T-cell (primary cell): ENCODE data around the gene FGFR4. TPM values are rescaled to one million over a fixed set of nuclear protein-coding genes. Genes with fewer than 3 reads are reported as not detected.
A peak's percentile ranks its signal among the peaks of the same experiment; 100 is the strongest.

Experiments used
- ATAC-seq, 4 experiments: fragments of 200-7000 bp in 3 of 4; fragments of 150-1000 bp in 1 of 4; cut with Tn5 transposase; replicated peaks in 1 of 4; 1 replicate in 3 of 4; 2 replicates in 1 of 4; pipeline ENCODE4 v1.10.0; 2021; ENCODE audit warnings: moderate library complexity in 3 of 4, mild to moderate bottlenecking in 2 of 4, moderate number of reproducible peaks in 1 of 4
- CTCF ChIA-PET, 2 donors: fragments of 300-600 bp; sonication (Branson Sonifier 250); formaldehyde crosslinking; loops; one replicate each; lab custom pipeline; 2022; ENCODE audit warnings: antibody characterized with exemption in 2 of 2; lab: Charles Lee
- POLR2A ChIA-PET, 2 donors: fragments of 300-600 bp; sonication (Branson Sonifier 250); formaldehyde crosslinking; loops; one replicate each; lab custom pipeline; 2022; ENCODE audit warnings: antibody characterized with exemption in 2 of 2; lab: Charles Lee
- DNase-seq, 35 experiments: peaks; one replicate each; pipeline versions ENCODE4 v3.0.0 to v3.0.0-alpha.2; 2013 to 2023
- H3K27ac ChIP-seq: one replicate; pipeline ENCODE4 v1.5.1; 2013; ENCODE audit warnings: low read length
- H3K27me3 ChIP-seq, 2 experiments: replicated peaks in 1 of 2; 1 replicate in 1 of 2; 2 replicates in 1 of 2; pipeline versions ENCODE4 v1.6.1 to v1.7.0; 2013; ENCODE audit warnings: low read length in 1 of 2, mixed read lengths in 1 of 2; ENCODE audit not compliant: control insufficient read depth in 2 of 2, insufficient read depth in 2 of 2; ENCODE audit errors: extremely low read depth in 1 of 2
- H3K36me3 ChIP-seq, 2 donors: 1 replicate in 1 of 2; 2 replicates in 1 of 2; pipeline versions ENCODE4 v1.6.1 to v1.7.0; 2013; ENCODE audit warnings: low read length in 1 of 2; ENCODE audit not compliant: control insufficient read depth in 2 of 2, insufficient read depth in 1 of 2; ENCODE audit errors: extremely low read depth in 1 of 2
- H3K4me1 ChIP-seq, 2 experiments: 1 replicate in 1 of 2; 2 replicates in 1 of 2; pipeline versions ENCODE4 v1.6.1 to v1.7.0; 2013; ENCODE audit warnings: low read length in 2 of 2, mixed read lengths in 1 of 2; ENCODE audit not compliant: insufficient read depth in 2 of 2, control insufficient read depth in 1 of 2; ENCODE audit errors: extremely low read depth in 1 of 2
- H3K4me3 ChIP-seq, 2 donors: 1 replicate in 1 of 2; 2 replicates in 1 of 2; pipeline versions ENCODE4 v1.5.1 to v1.7.0; 2013; ENCODE audit warnings: mild to moderate bottlenecking in 2 of 2, low read length in 1 of 2, moderate library complexity in 1 of 2; ENCODE audit not compliant: control insufficient read depth in 1 of 2; ENCODE audit errors: extremely low read depth in 1 of 2
- H3K9me3 ChIP-seq: 2 replicates; pipeline ENCODE4 v1.7.0; 2013
- H3K27ac Mint-ChIP-seq, 2 donors: one replicate each; pipeline ENCODE4 v1.8.0; 2020 to 2021; ENCODE audit warnings: mild to moderate bottlenecking in 2 of 2, mixed read lengths in 2 of 2
- H3K27me3 Mint-ChIP-seq, 2 donors: one replicate each; pipeline ENCODE4 v1.8.0; 2021 to 2022; ENCODE audit warnings: mixed read lengths in 2 of 2
- H3K36me3 Mint-ChIP-seq: one replicate; pipeline ENCODE4 v1.8.0; 2021; ENCODE audit warnings: mixed read lengths
- H3K4me1 Mint-ChIP-seq, 3 donors: one replicate each; pipeline ENCODE4 v1.8.0; 2020 to 2022; ENCODE audit warnings: mixed read lengths in 3 of 3, mild to moderate bottlenecking in 1 of 3
- H3K4me3 Mint-ChIP-seq, 3 donors: one replicate each; pipeline ENCODE4 v1.8.0; 2020 to 2022; ENCODE audit warnings: mild to moderate bottlenecking in 3 of 3, mixed read lengths in 3 of 3, moderate library complexity in 3 of 3
- H3K9me3 Mint-ChIP-seq, 3 donors: one replicate each; pipeline ENCODE4 v1.8.0; 2020 to 2022; ENCODE audit warnings: mixed read lengths in 3 of 3
- WGBS: methylation state at CpG from one replicate; pipeline ENCODE4 v1.1.5; 2013; ENCODE audit warnings: missing lambda C conversion rate; ENCODE audit not compliant: insufficient coverage; 5-methylcytosine and 5-hydroxymethylcytosine counted together
- total RNA-seq, 35 experiments: library from RNA in 6 of 35; stranded (reverse) in 6 of 35; fragments of 120-200 nt in 1 of 35; gene quantifications; one replicate each; pipeline versions ENCODE4 v1.2.1 to v1.2.4 and lab custom pipeline; 2013 to 2026

FGFR4 gene
- total RNA-seq, 5 donors from 2014 or later (not counting 1 experiment from before 2014, with no cell fraction given): 1.6 to 5.1 (median 3.2) TPM

- DNase-seq (peak in 26 of 35 experiments; percentile 17 to 71 (median 38)), ATAC-seq (peak; percentile 11 to 50 (median 30))
- peak overlapping the region; percentile 52 to 75 for H3K27ac Mint-ChIP-seq
- H3K4me3 Mint-ChIP-seq: peak overlapping the region; percentile 25 to 84 (median 63)
- no peaks in the 10 kb centered on the region for H3K9me3 Mint-ChIP-seq
- peaks cover 9% of the 10 kb centered on the region for H3K36me3 Mint-ChIP-seq
- peaks cover 0 to 24% of the 10 kb centered on the region in 2 donors for H3K36me3 ChIP-seq
- H3K27me3 Mint-ChIP-seq: no peaks in the 10 kb centered on the region
- ChIA-PET POLR2A (no interaction called here), CTCF (no interaction called here)
- peak overlapping the region; percentile 88 for H3K27ac ChIP-seq
- 71% methylated on average over 61 of the region's 100 CpGs for WGBS
- no peaks in the 10 kb centered on the region for H3K27me3 ChIP-seq
- peaks cover 36 to 47% of the 10 kb centered on the region in 2 experiments for H3K4me1 ChIP-seq
- H3K4me3 ChIP-seq: peak overlapping the region; percentile 17 to 49
- H3K9me3 ChIP-seq: no peaks in the 10 kb centered on the region
- H3K4me1 Mint-ChIP-seq: peaks cover 60 to 64% (median 61%) of the 10 kb centered on the region in 3 donors
Observed at GRCh38 chr5:177132136-177133095, 45.7 kb downstream of the FGFR4 start.

DNA sequence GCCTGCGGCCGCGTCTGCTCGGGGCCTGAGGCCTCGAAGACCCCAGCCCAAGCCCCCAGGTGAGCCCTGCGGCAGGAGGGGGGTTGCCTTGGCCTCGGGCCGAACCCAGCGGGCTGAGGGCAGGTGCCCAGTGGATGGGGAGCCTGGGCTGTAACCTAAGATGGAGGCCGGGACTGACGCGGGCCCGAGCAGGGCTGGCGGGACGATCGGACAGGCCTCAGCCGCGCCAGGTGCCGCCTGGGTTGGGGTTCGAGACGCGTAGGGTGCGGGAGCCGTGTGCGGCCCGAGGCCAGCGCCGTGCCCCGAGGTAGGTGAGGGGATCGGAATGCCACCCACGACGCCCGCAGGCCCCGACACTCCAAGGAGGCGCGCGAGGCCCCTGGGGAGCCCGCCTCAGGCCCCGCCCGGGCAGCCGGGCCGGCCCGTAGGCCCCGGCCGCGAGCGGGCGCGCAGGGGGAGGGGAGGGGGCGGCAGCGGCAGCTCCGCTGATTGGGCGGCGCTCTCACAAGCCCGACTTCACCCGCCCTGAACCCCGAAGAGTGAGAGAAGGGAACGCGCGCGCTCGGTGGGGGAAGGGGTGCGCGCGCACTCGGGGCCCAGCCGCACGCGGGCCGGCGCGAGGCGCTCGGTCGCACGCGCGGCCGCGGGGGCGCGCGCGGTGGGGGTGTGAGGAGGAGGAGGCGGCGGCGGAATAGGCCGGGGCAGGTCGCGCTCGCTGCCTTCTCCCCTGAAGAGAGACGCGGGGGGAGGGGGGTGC lies 46.6 kb downstream of the FGFR4 start, which contains the start of gene NSD1:
TSS of gene NSD1 (plus strand) at position 678 of the 757 bp plus-strand sequence. CDS start 1,331 bp downstream, outside the sequence.
- POLR2A ChIA-PET: interaction anchor here in 1 of 2 donors (0.7 kb wide), 1 partner anchor 445 kb away, joined by 10 read pairs; no protein-coding TSS in a partner anchor
- DNase-seq (peak; percentile 81 to 96 (median 88)), ATAC-seq (peak; percentile 69 to 77 (median 72))
- H3K27me3 Mint-ChIP-seq: no peaks in the 10 kb centered on the region
- Histone ChIP-seq H3K4me1 (peaks cover 36 to 52% of the 10 kb centered on the region in 2 experiments), H3K9me3 (no peaks in the 10 kb centered on the region), H3K4me3 (peak within 1 kb of the TSS; percentile 63 to 66), H3K36me3 (peaks cover 0 to 28% of the 10 kb centered on the region in 2 donors), H3K27ac (peak within 1 kb of the TSS; percentile 88), H3K27me3 (no peaks in the 10 kb centered on the region)
- H3K4me3 Mint-ChIP-seq: peak within 1 kb of the TSS; percentile 84 to 85 (median 84)
- peak within 1 kb of the TSS; percentile 89 to 91 for H3K27ac Mint-ChIP-seq
- no peaks in the 10 kb centered on the region for H3K9me3 Mint-ChIP-seq
- WGBS: 1% methylated on average over 70 of the region's 93 CpGs
- peaks cover 57 to 67% (median 61%) of the 10 kb centered on the region in 3 donors for H3K4me1 Mint-ChIP-seq
- CTCF ChIA-PET: interaction anchor here in 1 of 2 donors (1.3 kb wide), 1 partner anchor 19 kb away, joined by 4 read pairs; no protein-coding TSS in a partner anchor
- H3K36me3 Mint-ChIP-seq: peaks cover 9% of the 10 kb centered on the region

DNA sequence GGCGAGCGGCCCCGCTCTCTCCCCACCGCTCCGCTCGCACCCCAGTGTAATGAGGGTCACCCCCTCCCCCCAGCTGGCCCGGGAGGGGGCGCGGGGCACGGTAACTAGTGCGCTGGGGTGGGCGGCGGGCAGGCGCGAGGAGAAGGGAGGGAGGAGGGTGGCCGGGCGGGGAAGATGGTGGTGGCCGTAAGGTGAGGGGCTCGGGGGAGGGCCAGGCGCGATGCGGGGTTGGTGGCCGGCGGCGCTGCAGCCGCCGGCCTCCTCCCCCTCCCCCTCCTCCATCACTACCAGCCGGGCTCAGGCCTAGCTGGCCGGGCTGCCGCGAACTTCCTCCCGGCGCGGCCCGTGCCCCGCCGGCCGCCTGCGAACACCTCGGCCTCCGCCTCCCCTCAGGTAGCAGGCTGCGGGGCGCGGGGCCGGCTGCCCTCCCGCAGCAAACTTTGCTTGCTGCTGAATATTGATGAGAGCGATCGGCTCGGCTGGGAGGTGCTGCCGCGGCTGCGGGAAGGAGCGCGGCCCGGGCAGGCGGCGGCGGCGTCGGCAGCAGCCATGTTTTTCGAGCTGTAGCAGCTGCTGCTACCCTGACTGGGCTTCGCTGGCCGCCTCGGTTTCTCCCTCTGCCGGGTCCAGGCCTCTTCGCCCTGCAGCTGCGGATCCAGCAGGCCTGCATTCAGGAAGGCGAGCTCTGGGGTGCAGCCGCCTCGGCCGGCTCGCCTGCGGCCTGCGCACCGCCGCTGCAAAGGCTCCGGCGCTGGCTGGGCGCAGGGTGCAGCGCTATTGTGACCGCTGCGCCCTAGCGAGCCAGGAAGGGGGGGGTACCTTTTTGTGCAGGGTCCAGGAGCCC lies 47.4 kb downstream of the FGFR4 start:
- DNase-seq: peak in 26 of 35 experiments; percentile 19 to 66 (median 38)
- H3K27me3 ChIP-seq: no peaks in the 10 kb centered on the region
- peaks cover 49 to 59% (median 53%) of the 10 kb centered on the region in 3 donors for H3K4me1 Mint-ChIP-seq
- WGBS: under 1% methylated on average over 55 of the region's 83 CpGs
- peaks cover 9% of the 10 kb centered on the region for H3K36me3 Mint-ChIP-seq
- H3K27me3 Mint-ChIP-seq: no peaks in the 10 kb centered on the region
- ChIA-PET CTCF (interaction anchor here in 1 of 2 donors (1.3 kb wide), 1 partner anchor 20 kb away, joined by 4 read pairs; no protein-coding TSS in a partner anchor), POLR2A (interaction anchor here (0.6 to 0.7 kb wide), 3 partner anchors 86 to 444 kb away, joined by 3 to 10 read pairs (median 4); no protein-coding TSS in a partner anchor)
- peak overlapping the region; percentile 63 to 66 for H3K4me3 ChIP-seq
- peak overlapping the region; percentile 84 to 85 (median 84) for H3K4me3 Mint-ChIP-seq
- peak; percentile 32 to 37 (median 34) for ATAC-seq
- H3K9me3 Mint-ChIP-seq: no peaks in the 10 kb centered on the region
- H3K27ac Mint-ChIP-seq: peak overlapping the region; percentile 89 to 91
- peak overlapping the region; percentile 54 for H3K27ac ChIP-seq
- H3K36me3 ChIP-seq: peaks cover 0 to 31% of the 10 kb centered on the region in 2 donors
- no peaks in the 10 kb centered on the region for H3K9me3 ChIP-seq
- peaks cover 32 to 52% of the 10 kb centered on the region in 2 experiments for H3K4me1 ChIP-seq

- Mint-ChIP-seq H3K4me3 (peak overlapping the region; percentile 84 to 85 (median 84)), H3K36me3 (peaks cover 12% of the 10 kb centered on the region), H3K27ac (peak overlapping the region; percentile 89 to 91), H3K4me1 (peaks cover 46 to 56% (median 50%) of the 10 kb centered on the region in 3 donors), H3K9me3 (no peaks in the 10 kb centered on the region), H3K27me3 (no peaks in the 10 kb centered on the region)
- Histone ChIP-seq H3K9me3 (no peaks in the 10 kb centered on the region), H3K4me3 (peak overlapping the region; percentile 63 to 66), H3K36me3 (peaks cover 0 to 31% of the 10 kb centered on the region in 2 donors), H3K4me1 (peaks cover 28 to 49% of the 10 kb centered on the region in 2 experiments), H3K27ac (peak overlapping the region; percentile 54), H3K27me3 (no peaks in the 10 kb centered on the region)
- POLR2A ChIA-PET: no interaction called here
- peak in 1 of 35 experiments; percentile 32 for DNase-seq
- ATAC-seq: no peak
- CTCF ChIA-PET: interaction anchor here in 1 of 2 donors (1.3 kb wide), 1 partner anchor 21 kb away, joined by 4 read pairs; no protein-coding TSS in a partner anchor
- 15% methylated on average over 9 of the region's 13 CpGs for WGBS
Observed at GRCh38 chr5:177134697-177135225, 48.0 kb downstream of the FGFR4 start.

DNA sequence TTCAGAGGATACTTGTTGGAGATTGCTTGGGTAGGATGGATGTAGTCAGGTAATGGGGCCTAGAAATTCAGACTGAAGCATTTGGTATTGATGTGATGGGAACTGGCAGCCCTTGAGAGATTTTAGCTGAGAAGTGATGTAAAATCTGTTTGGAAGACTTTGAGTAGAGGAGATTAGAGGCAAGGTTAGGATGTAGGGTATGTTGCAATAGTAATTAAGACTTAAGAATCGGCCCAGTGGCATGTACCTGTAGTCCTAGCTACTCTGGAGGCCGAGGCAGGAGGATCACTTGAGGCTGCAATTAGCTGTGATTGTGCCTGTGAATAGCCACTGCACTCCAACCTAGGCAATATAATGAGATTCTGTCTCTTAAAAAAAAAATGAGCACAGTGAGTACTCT lies 53.6 kb downstream of the FGFR4 start:
- WGBS: 100% methylated on average over 2 of the region's 2 CpGs

More for the DNA sequence above, 53.6 kb downstream of the FGFR4 start:
- Mint-ChIP-seq H3K4me1 (peaks cover 51 to 68% (median 67%) of the 10 kb centered on the region in 3 donors), H3K27me3 (no peaks in the 10 kb centered on the region), H3K27ac (peak overlapping the region in 1 of 2 donors; percentile 59), H3K4me3 (peak overlapping the region in 2 of 3 donors; percentile 8 to 44), H3K9me3 (no peaks in the 10 kb centered on the region), H3K36me3 (peaks cover 43% of the 10 kb centered on the region)
- no peak overlapping the region for H3K4me3 ChIP-seq
- no peaks in the 10 kb centered on the region for H3K27me3 ChIP-seq
- no peak overlapping the region for H3K27ac ChIP-seq
- ChIA-PET CTCF (no interaction called here), POLR2A (no interaction called here)
- peaks cover 21 to 39% of the 10 kb centered on the region in 2 experiments for H3K4me1 ChIP-seq
- no peak for ATAC-seq
- no peaks in the 10 kb centered on the region for H3K9me3 ChIP-seq
- H3K36me3 ChIP-seq: peaks cover 7 to 61% of the 10 kb centered on the region in 2 donors
- DNase-seq: no peak
